Keratinocyte (primary cell): Measurements from ENCODE around the gene VDAC2. TPM values are rescaled to one million over a fixed set of nuclear protein-coding genes. Genes with fewer than 3 reads are reported as not detected.

Experiments
- DNase-seq: peaks from one replicate; pipeline ENCODE4 v3.0.0-alpha.2; 2011; ENCODE audit warnings: low read depth, missing footprints, low spot score
- FAIRE-seq: peaks from 2 replicates; lab custom pipeline; 2011; peaks lifted over from hg19 to GRCh38; lab: Jason Lieb, UNC
- H2AFZ ChIP-seq: 2 replicates; pipeline ENCODE4 v1.6.0; 2012; ENCODE audit warnings: low read length, control low read depth, inconsistent platforms; ENCODE audit not compliant: control insufficient read depth
- H3K27ac ChIP-seq: 2 replicates; pipeline ENCODE4 v1.5.1; 2011; ENCODE audit warnings: low read length; ENCODE audit not compliant: control insufficient read depth, insufficient read depth
- H3K27me3 ChIP-seq: 3 replicates; pipeline ENCODE4 v1.6.0; 2011; ENCODE audit warnings: low read length; ENCODE audit not compliant: control insufficient read depth, insufficient read depth; ENCODE audit errors: extremely low read depth
- H3K36me3 ChIP-seq, 2 experiments: 2 replicates in 1 of 2; 3 replicates in 1 of 2; pipeline ENCODE4 v1.5.1; 2011; ENCODE audit warnings: low read length in 2 of 2, mild to moderate bottlenecking in 1 of 2; ENCODE audit not compliant: control insufficient read depth in 2 of 2, insufficient read depth in 2 of 2; ENCODE audit errors: extremely low read depth in 1 of 2
- H3K4me1 ChIP-seq: 3 replicates; pipeline ENCODE4 v1.5.1; 2011; ENCODE audit warnings: low read length; ENCODE audit not compliant: control insufficient read depth, insufficient read depth; ENCODE audit errors: extremely low read depth
- H3K4me2 ChIP-seq: 3 replicates; pipeline ENCODE4 v1.6.0; 2011; ENCODE audit warnings: low read depth, low read length; ENCODE audit not compliant: control insufficient read depth, insufficient read depth; ENCODE audit errors: extremely low read depth
- H3K4me3 ChIP-seq, 3 experiments: fragments of 200-600 bp in 1 of 3; sonication (generic) in 1 of 3; 2 replicates in 2 of 3; 3 replicates in 1 of 3; pipeline ENCODE4 v1.5.1; 2011 to 2016; ENCODE audit warnings: low read length in 3 of 3, mild to moderate bottlenecking in 3 of 3, control low read depth in 2 of 3, inconsistent platforms in 1 of 3, low read depth in 1 of 3, mixed read lengths in 1 of 3, mixed run types in 1 of 3, moderate library complexity in 1 of 3; ENCODE audit not compliant: control insufficient read depth in 2 of 3, insufficient read depth in 2 of 3; ENCODE audit errors: extremely low read depth in 1 of 3
- H3K79me2 ChIP-seq: 2 replicates; pipeline ENCODE4 v1.6.0; 2012; ENCODE audit warnings: low read length; ENCODE audit not compliant: control insufficient read depth, insufficient read depth
- H3K9ac ChIP-seq: 3 replicates; pipeline ENCODE4 v1.6.0; 2011; ENCODE audit warnings: low read length; ENCODE audit not compliant: control insufficient read depth, insufficient read depth; ENCODE audit errors: extremely low read depth
- H3K9me1 ChIP-seq: 3 replicates; pipeline ENCODE4 v1.6.0; 2011; ENCODE audit warnings: low read length; ENCODE audit not compliant: control insufficient read depth, insufficient read depth; ENCODE audit errors: extremely low read depth
- H3K9me3 ChIP-seq: 2 replicates; pipeline ENCODE4 v1.5.1; 2012; ENCODE audit warnings: low read depth, low read length; ENCODE audit not compliant: control insufficient read depth
- H4K20me1 ChIP-seq: 3 replicates; pipeline ENCODE4 v1.6.0; 2011; ENCODE audit warnings: low read length; ENCODE audit not compliant: control insufficient read depth, insufficient read depth; ENCODE audit errors: extremely low read depth
- EZH2 ChIP-seq: IDR thresholded peaks from one replicate; pipeline ENCODE4 v1.6.1; 2012; ENCODE audit warnings: inconsistent platforms, mild to moderate bottlenecking, low read length, moderate library complexity
- dilution Hi-C: fragments of 300-500 bp; cut with MboI; formaldehyde crosslinking; loops from one replicate; pipeline ENCODE4 v1.7.0; 2020; ENCODE audit warnings: low sequenced_read_pairs; ENCODE audit not compliant: extremely low pct_ligation_motif_present
- polyA minus RNA-seq, 3 experiments: library from RNA; depleted of rRNA, polyadenylated mRNA; stranded (reverse); fragments of >200 nt; gene quantifications; 1 replicate in 1 of 3; 2 replicates in 1 of 3; 3 replicates in 1 of 3; pipeline ENCODE4 v1.2.3, GENCODE V29; 2011
- polyA plus RNA-seq, 5 experiments: library from polyadenylated mRNA; depleted of rRNA in 3 of 5; stranded (reverse) in 3 of 5; stranded (forward) in 1 of 5; unstranded in 1 of 5; fragments of >200 nt; gene quantifications; 1 replicate in 1 of 5; 2 replicates in 3 of 5; 3 replicates in 1 of 5; pipeline versions ENCODE4 v1.2.1 to v1.2.3, GENCODE V29; 2011 to 2012; ENCODE audit warnings: missing spikeins in 2 of 5, low read depth in 1 of 5, low replicate concordance in 1 of 5
- TF ChIP-seq, protein P1 (sequence below), 3 experiments: IDR thresholded peaks in 1 of 3; conservative IDR thresholded peaks in 1 of 3; optimal IDR thresholded peaks in 1 of 3; 2 replicates in 2 of 3; 3 replicates in 1 of 3; pipeline versions ENCODE3 to v1.5.1; 2011; ENCODE audit warnings: low read length in 3 of 3, mild to moderate bottlenecking in 3 of 3, moderate library complexity in 2 of 3, control low read depth in 1 of 3, inconsistent platforms in 1 of 3; ENCODE audit not compliant: insufficient read depth in 2 of 3; ENCODE audit errors: extremely low read depth in 1 of 3

The VDAC2 gene, protein sequence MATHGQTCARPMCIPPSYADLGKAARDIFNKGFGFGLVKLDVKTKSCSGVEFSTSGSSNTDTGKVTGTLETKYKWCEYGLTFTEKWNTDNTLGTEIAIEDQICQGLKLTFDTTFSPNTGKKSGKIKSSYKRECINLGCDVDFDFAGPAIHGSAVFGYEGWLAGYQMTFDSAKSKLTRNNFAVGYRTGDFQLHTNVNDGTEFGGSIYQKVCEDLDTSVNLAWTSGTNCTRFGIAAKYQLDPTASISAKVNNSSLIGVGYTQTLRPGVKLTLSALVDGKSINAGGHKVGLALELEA
- polyA plus RNA-seq: 82.5 to 218 TPM (median 152 TPM) in 3 replicates
- polyA plus RNA-seq (2011; ENCODE audit: low read depth): 141 TPM
- 192 and 308 TPM in 2 replicates for polyA plus RNA-seq (2011; cell fraction: cytosol; rRNA removed)
- polyA plus RNA-seq (2011; cell fraction: nucleus; rRNA removed): 124 and 181 TPM in 2 replicates
- polyA plus RNA-seq (2012; ENCODE audit: low replicate concordance): 237 and 368 TPM in 2 replicates
- polyA minus RNA-seq: 44.0 to 103 TPM (median 55.6 TPM) in 3 replicates
- polyA minus RNA-seq (2011; cell fraction: cytosol; rRNA and poly(A)+ RNA removed): 144 TPM
- polyA minus RNA-seq (2011; cell fraction: nucleus; rRNA and poly(A)+ RNA removed): 25.7 and 42.6 TPM in 2 replicates

DNA sequence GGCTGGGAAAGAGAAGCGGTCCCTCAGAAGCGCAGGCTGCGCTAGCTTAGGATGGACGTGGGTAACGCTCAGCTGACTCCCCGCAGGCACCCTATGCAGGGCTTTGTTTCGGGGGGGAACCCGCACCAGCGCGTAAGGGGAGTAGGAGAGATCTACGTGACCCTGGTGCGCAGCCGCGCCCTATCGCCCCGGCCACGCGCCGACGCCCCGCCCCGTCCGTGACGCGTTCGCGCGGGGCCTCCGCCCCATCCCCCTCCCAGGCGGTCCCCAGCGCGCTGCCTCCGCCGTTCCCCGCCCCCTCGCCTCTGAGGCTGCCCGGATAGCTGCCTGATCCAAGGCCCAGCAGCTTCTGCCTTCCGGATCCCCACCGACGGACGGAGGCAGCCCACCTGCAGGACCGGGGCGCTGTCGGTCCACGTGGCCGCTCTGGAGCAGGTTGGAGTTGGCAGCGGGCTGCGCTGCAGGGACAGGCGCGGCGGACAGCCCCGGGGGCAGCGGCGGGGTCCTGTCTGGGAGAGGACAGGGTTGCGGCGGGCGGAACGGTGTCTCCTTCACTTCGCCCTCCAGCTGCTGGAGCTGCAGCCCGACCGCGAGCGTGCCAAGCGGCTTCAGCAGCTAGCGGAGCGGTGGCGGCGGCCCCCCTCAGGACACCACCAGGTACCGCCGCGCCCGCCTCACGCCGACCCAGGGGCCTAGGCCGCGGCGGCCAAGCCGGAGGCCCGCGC, at the start of gene VDAC2:
Gene VDAC2 (plus strand): TSS at position 515 of the 725 bp plus-strand sequence. CDS start 363 bp downstream, outside the sequence.
- Histone ChIP-seq H3K79me2 (peaks cover 41% of the 10 kb centered on the region), H3K4me2 (peak within 1 kb of the TSS; percentile 97), H2AFZ (peak within 1 kb of the TSS; percentile 88), H3K27me3 (no peaks in the 10 kb centered on the region), H3K4me1 (peaks cover 65% of the 10 kb centered on the region), H3K4me3 (peak within 1 kb of the TSS; percentile 83 to 96 (median 92)), H3K9me1 (no peaks in the 10 kb centered on the region), H3K27ac (peak within 1 kb of the TSS; percentile 100), H4K20me1 (peaks cover 2% of the 10 kb centered on the region), H3K9me3 (no peaks in the 10 kb centered on the region), H3K36me3 (peaks cover 4 to 21% of the 10 kb centered on the region in 2 experiments), H3K9ac (peak within 1 kb of the TSS; percentile 100)
- DNase-seq (no peak), FAIRE-seq (peak; percentile 9)
- no peak for TF ChIP-seq EZH2
- dilution Hi-C loops: no loop called here

- FAIRE-seq (no peak), DNase-seq (no peak)
- no peak overlapping the region for H3K4me3 ChIP-seq
- no peaks in the 10 kb centered on the region for H3K9me3 ChIP-seq
- H3K9me1 ChIP-seq: no peaks in the 10 kb centered on the region
- peaks cover 0 to 3% of the 10 kb centered on the region in 2 experiments for H3K36me3 ChIP-seq
- TF ChIP-seq, protein P1, sequence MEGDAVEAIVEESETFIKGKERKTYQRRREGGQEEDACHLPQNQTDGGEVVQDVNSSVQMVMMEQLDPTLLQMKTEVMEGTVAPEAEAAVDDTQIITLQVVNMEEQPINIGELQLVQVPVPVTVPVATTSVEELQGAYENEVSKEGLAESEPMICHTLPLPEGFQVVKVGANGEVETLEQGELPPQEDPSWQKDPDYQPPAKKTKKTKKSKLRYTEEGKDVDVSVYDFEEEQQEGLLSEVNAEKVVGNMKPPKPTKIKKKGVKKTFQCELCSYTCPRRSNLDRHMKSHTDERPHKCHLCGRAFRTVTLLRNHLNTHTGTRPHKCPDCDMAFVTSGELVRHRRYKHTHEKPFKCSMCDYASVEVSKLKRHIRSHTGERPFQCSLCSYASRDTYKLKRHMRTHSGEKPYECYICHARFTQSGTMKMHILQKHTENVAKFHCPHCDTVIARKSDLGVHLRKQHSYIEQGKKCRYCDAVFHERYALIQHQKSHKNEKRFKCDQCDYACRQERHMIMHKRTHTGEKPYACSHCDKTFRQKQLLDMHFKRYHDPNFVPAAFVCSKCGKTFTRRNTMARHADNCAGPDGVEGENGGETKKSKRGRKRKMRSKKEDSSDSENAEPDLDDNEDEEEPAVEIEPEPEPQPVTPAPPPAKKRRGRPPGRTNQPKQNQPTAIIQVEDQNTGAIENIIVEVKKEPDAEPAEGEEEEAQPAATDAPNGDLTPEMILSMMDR (optimal IDR thresholded peaks at IDR 0.05 in 1 of 3, IDR thresholded peaks at IDR 0.05 in 1 of 3, conservative IDR thresholded peaks at IDR 0.05 in 1 of 3; ENCODE audit: extremely low read depth in 1 of 3, insufficient read depth in 2 of 3, low read length in 3 of 3): no peak
- TF ChIP-seq EZH2: no peak
- dilution Hi-C loops: no loop called here
- no peaks in the 10 kb centered on the region for H4K20me1 ChIP-seq
- no peaks in the 10 kb centered on the region for H3K27me3 ChIP-seq
- H3K4me1 ChIP-seq: no peaks in the 10 kb centered on the region
- H3K27ac ChIP-seq: no peak overlapping the region
- H2AFZ ChIP-seq: no peak overlapping the region
- H3K4me2 ChIP-seq: no peak overlapping the region
- peaks cover 8% of the 10 kb centered on the region for H3K79me2 ChIP-seq
- no peak overlapping the region for H3K9ac ChIP-seq
Observed at GRCh38 chr10:75165684-75166622, 44.6 kb upstream of the VDAC2 start.
